Activated T-cell treated with anti-CD3 and anti-CD28 coated beads, Interleukin-2, amount 50 U/mL, for 24 hours (primary cell): ENCODE measurements around the gene CGA.

Experiments
- DNase-seq: peaks from one replicate; pipeline ENCODE4 v3.0.0-alpha.2; 2020
- H3K27ac Mint-ChIP-seq: 2 replicates; pipeline ENCODE4 v1.8.0; 2020; ENCODE audit warnings: mild to moderate bottlenecking, mixed read lengths
- H3K27me3 Mint-ChIP-seq: 2 replicates; pipeline ENCODE4 v1.8.0; 2020; ENCODE audit warnings: mixed read lengths
- H3K36me3 Mint-ChIP-seq: 2 replicates; pipeline ENCODE4 v1.8.0; 2020; ENCODE audit warnings: low read depth, mixed read lengths
- H3K4me1 Mint-ChIP-seq: 2 replicates; pipeline ENCODE4 v1.8.0; 2020; ENCODE audit warnings: low read depth, mixed read lengths
- H3K4me3 Mint-ChIP-seq: 2 replicates; pipeline ENCODE4 v1.8.0; 2020; ENCODE audit warnings: mild to moderate bottlenecking, moderate library complexity, mixed read lengths
- H3K9me3 Mint-ChIP-seq: 2 replicates; pipeline ENCODE4 v1.8.0; 2020; ENCODE audit warnings: mixed read lengths

Gene CGA

DNA sequence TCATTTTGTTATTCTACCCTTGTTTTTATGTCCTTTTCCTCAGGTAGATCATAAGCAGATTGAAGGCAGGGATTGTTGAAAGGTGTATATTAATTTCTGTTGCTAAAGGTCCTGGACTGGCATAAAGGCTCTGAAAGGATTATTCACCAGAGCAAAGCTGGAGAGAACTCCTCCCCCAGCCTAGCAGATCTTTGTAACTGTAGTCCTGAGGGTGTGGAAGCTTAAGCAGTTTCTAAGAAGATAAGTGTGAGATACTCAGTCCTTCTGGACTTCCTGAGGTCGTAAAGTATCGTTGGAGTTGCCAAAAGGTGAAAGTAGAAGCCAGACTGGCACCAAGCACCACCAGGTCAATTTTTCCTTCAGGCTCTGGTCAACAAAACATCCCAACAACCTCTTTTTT lies 24.2 kb downstream of the CGA start:
- no peaks in the 10 kb centered on the region for H3K9me3 Mint-ChIP-seq
- H3K4me3 Mint-ChIP-seq: no peak overlapping the region
- peaks cover 3% of the 10 kb centered on the region for H3K4me1 Mint-ChIP-seq
- H3K27ac Mint-ChIP-seq: no peak overlapping the region
- H3K27me3 Mint-ChIP-seq: peaks cover 18% of the 10 kb centered on the region
- no peaks in the 10 kb centered on the region for H3K36me3 Mint-ChIP-seq
- no peak for DNase-seq

- H3K9me3 Mint-ChIP-seq: no peaks in the 10 kb centered on the region
- no peaks in the 10 kb centered on the region for H3K36me3 Mint-ChIP-seq
- no peak overlapping the region for H3K4me3 Mint-ChIP-seq
- H3K4me1 Mint-ChIP-seq: peaks cover 3% of the 10 kb centered on the region
- DNase-seq: no peak
- H3K27ac Mint-ChIP-seq: no peak overlapping the region
- peaks cover 24% of the 10 kb centered on the region for H3K27me3 Mint-ChIP-seq
Measured at GRCh38 chr6:87068795-87069194, 26.1 kb downstream of the CGA start.

DNA sequence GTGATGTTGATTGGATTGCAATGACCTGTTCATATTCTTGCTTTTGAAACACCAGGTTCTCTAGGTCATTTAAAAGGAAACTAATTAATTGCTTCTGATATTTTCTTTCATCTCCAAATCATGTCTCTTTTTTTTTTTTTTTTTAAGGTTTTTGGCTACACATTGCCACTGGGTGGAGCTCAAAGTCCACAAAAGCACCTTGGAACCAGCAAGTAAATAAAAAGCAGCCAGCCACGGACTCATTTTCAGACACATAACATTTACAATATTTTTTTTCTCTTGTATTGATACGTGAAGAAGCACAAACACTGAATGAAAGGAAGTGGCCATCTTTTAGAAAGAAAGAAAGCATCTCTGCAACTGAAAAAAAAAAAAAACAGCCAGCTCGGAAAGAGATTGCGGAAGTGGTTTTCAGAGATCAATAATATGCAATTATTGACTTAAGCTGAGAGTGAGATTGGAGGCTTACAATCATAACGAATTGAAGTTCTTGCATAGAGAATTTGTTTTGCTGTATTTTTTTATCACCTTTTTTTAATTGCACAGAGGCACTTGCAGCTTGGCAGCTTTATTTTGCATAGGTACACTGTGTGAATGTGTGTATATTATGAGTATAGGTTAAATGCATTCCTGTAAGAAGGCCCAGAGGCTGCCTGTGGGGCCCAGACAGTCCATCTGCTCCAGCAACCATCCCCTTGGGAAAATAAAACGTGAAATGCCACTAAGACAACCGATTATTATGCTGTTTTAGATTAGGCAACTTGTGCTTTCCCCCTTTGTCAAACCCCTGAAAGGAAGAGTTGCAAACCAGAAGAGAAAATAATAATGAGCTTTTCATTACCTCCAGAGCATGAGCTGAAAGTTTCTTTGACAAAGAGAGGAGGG lies 28.2 kb downstream of the CGA start:
- H3K4me3 Mint-ChIP-seq: peak overlapping the region; percentile 16
- peaks cover 3% of the 10 kb centered on the region for H3K4me1 Mint-ChIP-seq
- H3K9me3 Mint-ChIP-seq: no peaks in the 10 kb centered on the region
- H3K27me3 Mint-ChIP-seq: peaks cover 24% of the 10 kb centered on the region
- DNase-seq: no peak
- no peak overlapping the region for H3K27ac Mint-ChIP-seq
- H3K36me3 Mint-ChIP-seq: no peaks in the 10 kb centered on the region

DNA sequence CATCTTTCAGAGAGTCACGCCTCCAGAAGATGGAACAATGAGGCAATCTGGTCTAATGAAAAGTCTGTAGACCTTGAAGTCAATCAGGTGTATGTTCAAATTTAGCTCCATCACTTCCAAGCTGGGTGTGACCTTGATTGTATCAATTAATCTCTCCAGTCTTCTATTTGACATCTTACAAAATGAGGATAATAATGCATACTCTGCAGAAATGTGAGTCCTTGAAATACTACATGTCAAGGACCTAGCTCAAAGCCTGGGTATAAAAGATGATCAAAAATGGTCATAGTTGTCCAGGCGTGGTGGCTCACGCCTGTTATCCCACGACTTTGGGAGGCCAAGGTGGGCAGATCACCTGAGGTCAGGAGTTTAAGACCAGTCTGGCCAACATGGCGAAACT lies 29.8 kb downstream of the CGA start:
- Mint-ChIP-seq H3K27ac (no peak overlapping the region), H3K36me3 (no peaks in the 10 kb centered on the region), H3K4me1 (peaks cover 3% of the 10 kb centered on the region), H3K27me3 (peaks cover 19% of the 10 kb centered on the region), H3K9me3 (no peaks in the 10 kb centered on the region), H3K4me3 (no peak overlapping the region)
- DNase-seq: no peak

DNA sequence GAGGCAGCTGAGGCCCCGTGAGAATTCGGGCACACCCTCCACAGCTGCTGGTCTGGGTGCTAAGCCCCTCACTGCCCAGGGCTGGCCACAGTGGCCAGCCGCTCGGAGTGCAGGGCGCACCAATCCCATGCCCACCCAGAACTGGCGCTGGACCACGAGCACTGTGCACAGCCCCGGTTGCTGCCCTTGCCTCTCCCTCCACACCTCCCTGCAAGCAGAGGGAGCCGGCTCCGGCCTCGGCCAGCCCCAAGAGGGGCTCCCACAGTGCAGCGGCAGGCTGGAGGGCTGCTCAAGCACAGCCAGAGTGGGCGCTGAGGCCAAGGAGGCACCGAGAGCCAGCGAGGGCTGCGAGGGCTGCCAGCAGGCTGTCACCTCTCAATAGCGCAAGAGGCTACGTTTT lies 35.0 kb downstream of the CGA start:
- Mint-ChIP-seq H3K27me3 (peaks cover 22% of the 10 kb centered on the region), H3K4me1 (no peaks in the 10 kb centered on the region), H3K9me3 (no peaks in the 10 kb centered on the region), H3K36me3 (no peaks in the 10 kb centered on the region), H3K4me3 (no peak overlapping the region), H3K27ac (no peak overlapping the region)
- no peak for DNase-seq

GRCh38 chr6:87054143-87054833 lies 40.6 kb downstream of the CGA start:
- DNase-seq: no peak
- H3K27me3 Mint-ChIP-seq: peaks cover 28% of the 10 kb centered on the region
- H3K36me3 Mint-ChIP-seq: no peaks in the 10 kb centered on the region
- H3K4me1 Mint-ChIP-seq: no peaks in the 10 kb centered on the region
- H3K4me3 Mint-ChIP-seq: no peak overlapping the region
- no peaks in the 10 kb centered on the region for H3K9me3 Mint-ChIP-seq
- H3K27ac Mint-ChIP-seq: no peak overlapping the region

DNA sequence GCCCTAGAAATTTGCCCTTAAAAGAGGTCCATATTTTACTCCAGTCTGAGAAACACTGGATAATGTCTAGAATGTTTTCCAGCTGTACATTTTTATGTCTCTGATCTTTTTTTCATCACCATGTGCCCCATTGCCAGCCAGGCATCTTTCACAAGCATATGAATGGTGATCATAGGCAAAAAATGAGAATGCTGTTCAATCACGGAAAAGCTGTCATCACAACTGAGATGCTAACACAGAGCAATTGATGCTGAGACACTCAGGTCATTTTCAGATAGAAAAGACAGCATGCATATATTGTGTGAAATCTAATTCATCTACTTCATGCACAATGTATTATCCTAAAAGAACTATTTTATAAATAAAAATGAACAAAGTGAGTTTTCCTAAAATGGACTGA lies 41.6 kb downstream of the CGA start:
- no peak overlapping the region for H3K4me3 Mint-ChIP-seq
- H3K27ac Mint-ChIP-seq: no peak overlapping the region
- no peaks in the 10 kb centered on the region for H3K9me3 Mint-ChIP-seq
- no peaks in the 10 kb centered on the region for H3K4me1 Mint-ChIP-seq
- DNase-seq: no peak
- H3K27me3 Mint-ChIP-seq: peaks cover 23% of the 10 kb centered on the region
- no peaks in the 10 kb centered on the region for H3K36me3 Mint-ChIP-seq

DNA sequence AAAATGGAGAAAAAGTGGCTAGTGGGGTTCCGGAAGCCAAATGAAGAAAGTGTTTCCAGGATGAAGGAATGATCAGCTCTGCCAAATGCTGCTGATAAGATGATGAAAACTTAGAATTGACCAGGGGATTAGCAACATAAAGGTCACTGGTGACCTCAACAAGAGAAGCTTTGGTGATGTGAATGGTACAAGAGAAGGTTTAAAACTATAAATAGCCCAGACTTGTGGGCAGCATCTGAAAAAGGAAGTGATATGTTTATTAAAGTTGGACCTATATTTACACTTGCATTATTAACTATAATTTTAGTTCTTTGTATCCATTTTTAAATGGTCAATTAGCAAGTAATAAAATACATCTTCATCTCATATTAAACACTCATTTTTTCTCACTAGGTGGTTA lies 45.1 kb downstream of the CGA start:
- Mint-ChIP-seq H3K27ac (no peak overlapping the region), H3K4me1 (no peaks in the 10 kb centered on the region), H3K27me3 (peaks cover 14% of the 10 kb centered on the region), H3K9me3 (no peaks in the 10 kb centered on the region), H3K4me3 (no peak overlapping the region), H3K36me3 (no peaks in the 10 kb centered on the region)
- DNase-seq: no peak

DNA sequence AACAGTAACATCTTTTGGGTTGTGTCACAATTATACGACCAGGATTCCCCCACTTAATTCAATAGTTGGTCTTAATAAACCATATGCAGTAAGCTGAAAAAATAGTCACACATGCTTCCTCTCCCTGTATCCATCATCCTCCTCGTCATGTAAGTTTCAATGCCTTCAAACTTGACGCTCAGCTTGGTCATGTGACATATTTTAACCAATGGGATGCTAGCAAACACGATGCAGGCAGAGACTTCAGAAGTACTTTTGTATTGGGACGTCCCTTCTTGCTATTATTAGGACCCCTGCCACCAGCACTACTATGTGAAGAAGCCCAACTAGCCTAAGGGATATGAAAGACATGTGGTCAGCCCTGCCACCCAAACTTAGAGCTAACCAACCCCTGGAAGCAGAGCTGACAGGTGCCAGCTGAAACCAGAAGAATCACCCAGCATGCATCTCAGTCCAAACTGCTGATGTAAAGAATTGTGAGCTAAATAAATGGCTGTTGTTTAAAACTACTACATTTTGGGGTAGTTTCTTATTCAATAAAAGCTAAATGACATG lies 49.3 kb downstream of the CGA start:
- no peaks in the 10 kb centered on the region for H3K9me3 Mint-ChIP-seq
- peaks cover 24% of the 10 kb centered on the region for H3K27me3 Mint-ChIP-seq
- H3K4me3 Mint-ChIP-seq: no peak overlapping the region
- H3K4me1 Mint-ChIP-seq: no peaks in the 10 kb centered on the region
- H3K27ac Mint-ChIP-seq: no peak overlapping the region
- DNase-seq: no peak
- no peaks in the 10 kb centered on the region for H3K36me3 Mint-ChIP-seq

DNA sequence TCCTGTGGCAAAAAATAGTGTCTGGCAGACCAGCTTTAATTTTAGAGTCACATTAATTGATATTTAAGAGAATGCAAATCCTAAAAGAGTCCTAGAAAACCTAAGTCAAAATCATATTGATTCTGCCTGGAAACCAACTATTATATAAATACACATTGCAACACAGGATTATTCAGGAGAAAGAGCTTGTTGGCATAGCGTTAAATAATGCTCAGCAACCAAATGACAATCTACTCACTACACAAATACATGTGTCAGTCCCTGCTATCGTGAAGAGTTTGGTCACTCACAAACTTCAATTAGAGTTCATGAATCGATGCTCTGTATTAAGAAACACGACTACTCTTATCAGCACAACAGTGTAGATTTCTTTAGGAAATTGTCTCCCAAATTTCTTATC lies 54.2 kb downstream of the CGA start:
- Mint-ChIP-seq H3K27ac (no peak overlapping the region), H3K4me1 (no peaks in the 10 kb centered on the region), H3K9me3 (no peaks in the 10 kb centered on the region), H3K36me3 (no peaks in the 10 kb centered on the region), H3K27me3 (peaks cover 37% of the 10 kb centered on the region), H3K4me3 (no peak overlapping the region)
- DNase-seq: no peak
